ENCODE data around the gene METTL21A. TPM values are rescaled to one million over a fixed set of nuclear protein-coding genes. Genes with fewer than 3 reads are reported as not detected.

METTL21A gene
- total RNA-seq, 1 donor from 2014 or later = 23.8 TPM

DNA sequence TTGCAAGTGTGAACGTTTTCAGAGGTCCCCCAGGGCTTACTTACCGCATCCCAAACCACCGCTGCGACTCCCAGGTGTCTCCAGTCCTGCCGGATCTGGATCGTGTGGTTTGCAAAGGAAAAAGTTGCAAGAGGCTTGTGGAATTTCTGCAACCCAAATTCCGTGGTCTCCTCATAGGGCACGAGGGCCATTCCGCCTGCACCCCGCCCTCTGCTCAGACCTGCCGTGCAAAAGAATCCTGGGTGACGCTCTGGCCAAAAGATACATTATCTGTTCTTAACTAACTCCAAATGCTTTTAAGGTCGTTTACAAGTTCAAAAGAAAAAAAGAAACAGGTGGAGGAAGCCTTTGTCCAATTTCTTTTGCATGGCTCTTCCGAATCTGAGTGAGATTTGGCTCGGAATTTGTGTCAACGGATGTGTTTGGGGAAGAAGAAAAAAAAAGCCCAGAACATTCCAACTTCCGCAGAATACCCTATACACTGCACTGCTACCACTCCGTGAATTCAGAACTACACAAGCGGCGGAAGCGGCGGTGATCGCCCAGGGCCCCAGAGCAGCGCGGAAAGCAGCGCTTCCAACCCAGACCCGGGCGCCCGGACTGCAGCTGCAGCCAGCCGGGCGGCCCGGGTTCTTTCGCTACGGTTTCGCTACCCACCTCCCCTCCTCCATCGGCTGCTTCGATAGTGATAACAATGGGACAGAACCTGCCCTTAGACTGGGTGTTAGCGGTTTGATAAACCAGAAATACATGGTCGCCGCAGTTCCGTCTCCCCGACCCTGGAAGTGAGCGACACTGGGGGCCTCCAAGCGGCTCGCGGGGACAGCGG is 795 bp downstream of the METTL21A start:
- no peak for DNase-seq (ENCODE audit: low read depth, low spot score)

DNA sequence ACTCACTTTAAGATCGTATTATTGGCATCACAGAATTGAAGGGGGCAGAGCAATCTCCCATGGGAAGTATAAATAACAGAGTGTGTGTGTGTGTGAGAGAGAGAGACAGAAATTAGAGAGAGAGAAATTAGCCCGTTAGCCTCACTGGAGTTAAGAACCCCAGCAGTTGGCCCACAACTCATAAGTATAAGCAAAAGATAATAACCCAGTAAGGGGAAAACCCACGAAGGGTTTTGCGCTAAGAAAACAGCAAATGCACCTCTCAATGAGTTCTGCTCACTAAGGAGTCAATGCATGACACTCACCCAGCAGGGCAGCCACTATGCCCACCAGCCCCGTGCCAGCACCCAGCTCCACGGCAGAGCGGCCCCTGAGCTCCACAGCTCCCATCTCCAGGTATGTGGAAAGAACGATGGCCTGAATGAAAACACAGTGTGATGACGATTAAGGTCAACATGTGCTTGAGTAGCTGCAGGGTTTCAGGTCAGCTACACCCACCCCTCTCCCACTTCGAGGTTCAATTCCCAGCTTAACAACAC is 3.6 kb downstream of the METTL21A start:
- no peak for DNase-seq (ENCODE audit: low read depth, low spot score)

DNA sequence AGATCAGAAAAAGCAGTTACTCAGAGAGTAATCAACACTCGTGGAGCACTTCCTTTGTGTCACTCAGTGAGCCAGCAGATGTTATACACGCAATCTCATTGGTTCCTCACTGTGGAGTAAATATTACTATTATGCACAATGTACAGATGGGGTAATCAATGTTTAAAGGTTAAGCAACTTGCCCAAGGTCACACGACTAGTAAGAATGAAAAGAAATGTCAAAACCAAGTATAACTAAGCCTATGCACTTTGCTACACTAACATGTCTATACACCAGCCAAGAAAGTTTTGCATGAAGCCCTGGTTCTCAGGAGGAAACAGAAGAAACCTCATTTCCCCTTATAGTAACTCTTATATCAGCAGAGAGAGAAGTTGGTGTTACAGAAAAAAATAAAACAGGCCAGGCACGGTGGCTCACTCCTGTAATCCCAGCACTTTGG is 5.4 kb downstream of the METTL21A start:
- no peak for DNase-seq (ENCODE audit: low read depth, low spot score)

DNA sequence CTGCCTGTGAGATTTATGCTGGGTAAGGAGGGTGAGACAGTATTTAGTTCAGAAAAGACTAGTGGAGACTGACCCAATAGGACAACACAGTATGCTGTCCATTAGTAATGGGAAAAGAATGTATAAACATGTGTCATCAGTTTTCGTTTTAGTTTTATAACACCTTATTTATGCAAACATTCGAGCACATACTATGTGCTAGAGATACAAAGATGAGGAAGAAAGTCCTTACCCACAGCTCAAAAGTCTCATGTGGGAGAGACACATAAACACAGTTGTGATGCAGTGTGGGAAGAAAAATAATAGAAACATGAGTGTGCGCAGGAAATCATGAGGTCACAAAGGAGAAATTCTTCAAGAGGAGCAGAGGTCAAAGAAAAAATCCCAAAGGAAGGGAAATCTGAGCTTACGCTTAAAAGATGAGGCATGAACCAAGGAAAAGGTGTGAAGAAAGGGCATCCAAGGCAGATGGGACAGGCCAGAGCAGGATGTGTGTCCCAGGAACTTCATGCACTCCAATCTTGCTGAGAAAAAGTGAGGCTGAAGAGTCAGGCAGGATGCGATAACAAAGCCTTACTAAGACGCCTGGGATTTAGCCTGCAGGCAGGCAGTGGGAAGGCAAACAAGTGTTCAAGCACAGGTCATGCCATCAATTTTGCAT is 8.1 kb downstream of the METTL21A start:
- DNase-seq (ENCODE audit: low read depth, low spot score) = peak; percentile 84

DNA sequence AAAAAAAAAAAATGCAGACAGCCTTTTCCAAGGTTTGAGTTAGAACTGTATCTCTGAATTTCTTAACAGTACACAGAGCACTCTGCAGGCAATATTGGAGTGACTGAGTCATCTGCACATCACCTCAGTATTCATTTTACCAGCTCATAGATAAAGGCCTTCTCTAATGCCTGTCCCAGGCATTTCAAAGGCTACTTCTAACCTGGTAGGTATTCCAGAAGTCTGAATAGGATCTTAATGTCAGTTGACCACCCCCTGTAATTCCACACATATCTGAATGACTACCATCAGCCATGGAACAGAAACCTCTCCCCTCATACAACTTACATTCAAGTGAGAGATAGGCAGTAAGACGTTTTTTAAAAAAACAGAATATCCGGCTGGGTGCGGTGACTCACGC is 9.0 kb downstream of the METTL21A start:
- no peak for DNase-seq (ENCODE audit: low read depth, low spot score)

DNA sequence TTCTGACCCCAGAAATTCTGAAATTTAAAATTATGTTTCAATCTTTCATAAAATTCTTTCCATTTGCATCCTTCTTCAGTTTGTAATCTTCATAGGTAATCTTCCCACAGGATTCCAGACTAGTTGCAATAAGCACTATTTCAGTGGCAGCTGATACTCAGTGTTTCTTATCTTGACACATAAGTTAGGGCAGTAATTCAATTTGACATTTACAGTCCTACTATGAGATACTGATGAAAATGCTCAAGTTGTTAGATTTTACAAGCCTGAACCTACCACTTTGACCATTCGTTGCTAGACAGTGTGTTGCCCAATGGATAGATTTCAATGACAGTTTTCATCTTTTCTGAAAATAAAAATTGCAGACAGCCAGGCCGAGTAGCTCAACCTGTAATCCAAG is 10.4 kb downstream of the METTL21A start:
- DNase-seq (ENCODE audit: low read depth, low spot score) = no peak

DNA sequence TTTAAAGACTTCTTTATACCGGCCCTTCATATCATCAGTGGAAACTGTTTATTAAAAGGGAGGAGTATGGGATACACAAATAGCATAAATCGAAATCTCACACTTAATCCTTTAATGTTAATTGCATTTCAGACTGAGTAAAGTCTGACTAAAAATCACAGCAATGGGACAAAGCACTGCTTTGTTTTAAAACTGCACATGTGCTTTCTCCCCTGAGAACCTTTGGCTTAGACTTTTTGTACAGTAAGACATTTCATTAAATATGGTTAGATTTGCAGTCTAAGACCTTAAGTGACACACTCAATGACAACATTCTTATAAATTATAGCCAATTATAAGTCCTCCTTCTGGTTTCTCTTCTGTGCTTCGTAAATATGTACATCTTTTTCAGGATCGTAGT is 12.5 kb downstream of the METTL21A start:
- DNase-seq (ENCODE audit: low read depth, low spot score) = no peak

DNA sequence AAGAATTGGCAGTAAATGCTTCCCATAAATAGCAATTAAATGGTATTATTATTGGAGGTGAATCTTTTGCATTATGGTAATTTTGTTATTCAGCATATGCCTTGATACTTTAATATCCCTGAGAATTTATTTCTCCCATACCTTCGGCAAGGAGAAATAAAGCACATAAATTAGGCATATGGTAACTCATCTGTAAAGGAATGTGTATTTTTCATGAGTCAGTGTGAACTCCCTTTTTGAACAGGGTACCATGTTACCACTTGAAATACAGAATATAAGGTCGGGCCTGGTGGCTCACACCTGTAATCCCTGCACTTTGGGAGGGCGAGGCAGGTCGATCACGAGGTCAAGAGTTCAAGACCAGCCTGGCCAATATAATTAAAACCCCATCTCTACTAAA is 18.4 kb downstream of the METTL21A start:
- no peak for DNase-seq (ENCODE audit: low read depth, low spot score)

DNA sequence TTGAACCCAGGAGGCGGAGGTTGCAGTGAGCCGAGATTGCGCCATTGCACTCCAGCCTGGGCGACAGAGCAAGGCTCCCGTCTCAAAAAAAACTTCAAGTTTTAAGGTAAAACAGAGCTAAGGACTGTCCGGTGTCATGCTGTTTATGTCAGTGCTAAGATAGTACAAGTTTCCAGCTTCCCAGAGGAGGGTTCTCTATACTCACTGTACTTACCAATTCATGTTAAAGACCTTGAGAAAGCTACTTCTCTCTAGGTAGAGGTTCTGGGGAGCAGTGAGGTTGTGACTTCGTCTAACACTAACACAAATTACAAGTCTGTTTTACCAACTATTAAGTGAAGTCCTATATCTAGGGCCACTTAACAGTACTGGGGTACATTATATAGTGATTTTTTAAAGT is 18.8 kb downstream of the METTL21A start:
- DNase-seq (ENCODE audit: low read depth, low spot score) = no peak

DNA sequence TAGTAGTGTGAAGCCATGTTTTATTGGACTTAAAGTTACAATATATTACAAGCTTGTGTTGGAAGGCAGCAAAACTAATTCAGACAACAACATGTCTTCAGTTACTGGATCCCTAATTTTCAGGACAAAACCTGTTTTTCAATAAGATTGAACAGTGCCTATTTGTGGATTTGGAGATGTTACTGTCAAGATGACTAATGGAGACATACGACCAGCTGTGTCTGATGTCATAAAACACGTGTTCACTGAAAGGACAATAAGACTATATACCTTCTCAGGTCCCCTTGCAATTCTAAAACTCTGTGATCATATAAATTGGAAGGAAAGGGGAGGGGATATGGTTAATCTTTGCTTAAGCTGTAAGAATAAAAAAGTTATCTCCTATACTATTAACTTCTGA is 21.7 kb downstream of the METTL21A start:
- DNase-seq (ENCODE audit: low read depth, low spot score) = no peak

DNA sequence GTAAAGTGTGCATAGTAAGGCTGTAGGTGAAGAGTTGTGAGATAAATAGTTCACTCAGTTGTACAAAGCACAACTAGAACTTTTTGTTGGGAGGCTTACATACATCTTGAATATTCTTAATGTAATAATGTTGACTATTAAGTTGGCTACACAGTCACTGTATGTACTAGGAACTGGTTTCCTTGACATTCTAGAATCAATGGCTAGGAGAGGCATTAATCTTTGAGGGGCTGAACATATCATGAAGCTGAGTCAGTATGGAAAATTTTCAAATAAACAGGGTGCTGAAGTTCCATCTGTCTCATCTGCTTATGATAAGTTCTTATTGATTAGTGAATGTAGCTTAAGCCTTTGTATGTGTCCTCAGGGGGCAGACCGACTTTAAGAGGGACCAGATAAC is 23.4 kb downstream of the METTL21A start:
- no peak for DNase-seq (ENCODE audit: low read depth, low spot score)

DNA sequence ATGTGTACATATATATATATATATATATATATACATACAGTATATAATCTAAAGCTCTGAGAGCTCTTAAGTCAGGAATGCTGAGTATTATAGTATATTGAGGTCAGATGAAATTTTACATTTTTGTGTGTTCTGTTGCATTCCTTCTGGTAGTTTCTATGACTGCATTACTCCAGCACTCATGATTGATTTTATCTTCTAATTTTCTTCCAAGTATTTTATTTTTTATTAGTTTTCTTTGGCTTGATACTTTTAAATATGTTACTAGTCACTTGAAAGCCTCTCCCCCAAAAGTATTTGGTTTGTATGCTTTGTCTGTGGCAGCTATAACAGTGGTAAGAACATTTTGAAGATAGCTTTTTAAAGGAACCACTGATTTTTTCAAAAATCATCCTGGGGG is 25.0 kb downstream of the METTL21A start:
- no peak for DNase-seq (ENCODE audit: low read depth, low spot score)

DNA sequence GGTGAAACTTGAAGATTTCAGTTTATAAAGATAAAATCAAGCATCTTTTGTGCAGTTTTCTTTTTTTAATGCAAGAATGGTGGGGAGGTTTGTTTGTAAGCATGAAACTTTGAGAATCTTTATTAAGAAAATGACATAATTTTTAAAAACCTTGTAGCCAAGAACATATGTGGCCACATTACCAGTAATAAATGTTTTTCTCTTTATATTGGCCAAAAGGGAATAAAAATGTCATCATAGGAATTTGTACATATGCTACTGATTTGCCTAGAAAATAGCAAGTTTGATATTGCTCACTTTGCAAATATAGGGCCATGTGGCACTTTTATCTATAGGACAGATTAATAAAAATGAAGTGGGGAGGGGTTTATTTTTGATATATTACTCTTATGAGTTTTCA is 25.6 kb downstream of the METTL21A start:
- DNase-seq (ENCODE audit: low read depth, low spot score) = no peak

DNA sequence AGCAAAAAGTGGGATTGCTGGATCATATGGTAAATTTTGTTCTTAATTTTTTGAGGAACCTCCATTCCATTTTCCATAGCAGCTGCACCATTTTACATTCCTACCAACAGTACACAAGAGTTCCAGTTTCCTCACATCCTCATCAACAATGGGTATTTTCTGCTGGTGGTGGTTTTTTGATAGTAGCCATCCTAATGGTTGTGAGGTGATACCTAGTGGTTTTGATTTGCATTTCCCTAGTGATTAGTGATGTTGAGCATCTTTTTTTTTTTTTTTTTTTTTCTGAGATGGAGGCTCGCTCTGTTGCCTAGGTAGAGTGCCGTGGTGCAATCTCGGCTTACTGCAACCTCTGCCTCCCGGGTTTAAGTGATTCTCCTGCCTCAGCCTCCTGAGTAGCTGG is 30.5 kb downstream of the METTL21A start:
- no peak for DNase-seq (ENCODE audit: low read depth, low spot score)

DNA sequence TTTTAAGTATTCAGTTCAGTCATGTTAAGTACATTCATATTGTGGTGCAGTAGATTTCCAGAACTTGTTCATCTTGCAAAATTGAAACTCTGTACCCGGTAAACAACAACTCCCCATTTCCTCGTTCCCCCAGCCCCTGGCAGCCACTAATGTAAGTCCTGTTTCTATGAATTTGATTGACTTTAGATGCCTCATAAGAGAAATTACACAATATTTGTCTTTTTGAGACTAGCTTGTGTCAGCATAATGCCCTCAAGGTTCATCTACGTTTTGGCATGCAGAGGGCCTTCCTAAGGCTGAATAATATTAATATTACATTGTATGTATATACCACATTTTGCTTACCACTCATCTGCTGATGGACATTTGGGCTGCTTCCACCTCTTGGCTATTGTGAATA is 30.9 kb downstream of the METTL21A start:
- no peak for DNase-seq (ENCODE audit: low read depth, low spot score)

DNA sequence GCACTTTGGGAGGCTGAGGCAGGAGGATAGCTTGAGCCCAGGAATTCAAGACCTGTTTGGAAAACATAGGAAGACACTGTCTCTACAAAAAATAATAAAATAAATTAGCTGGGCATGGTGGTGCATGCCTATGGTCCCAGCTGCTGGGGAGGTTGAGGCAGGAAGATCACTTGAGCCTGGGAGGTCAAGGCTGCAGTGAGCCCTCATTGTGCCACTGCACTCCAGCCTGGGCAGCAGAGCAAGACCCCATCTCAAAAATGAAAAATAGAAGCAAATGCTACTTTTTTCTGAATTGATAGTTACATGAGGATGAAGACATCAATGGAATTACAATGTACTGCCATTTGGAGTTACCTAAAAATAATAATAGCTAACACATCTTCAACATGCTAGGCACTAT is 31.9 kb downstream of the METTL21A start:
- no peak for DNase-seq (ENCODE audit: low read depth, low spot score)

DNA sequence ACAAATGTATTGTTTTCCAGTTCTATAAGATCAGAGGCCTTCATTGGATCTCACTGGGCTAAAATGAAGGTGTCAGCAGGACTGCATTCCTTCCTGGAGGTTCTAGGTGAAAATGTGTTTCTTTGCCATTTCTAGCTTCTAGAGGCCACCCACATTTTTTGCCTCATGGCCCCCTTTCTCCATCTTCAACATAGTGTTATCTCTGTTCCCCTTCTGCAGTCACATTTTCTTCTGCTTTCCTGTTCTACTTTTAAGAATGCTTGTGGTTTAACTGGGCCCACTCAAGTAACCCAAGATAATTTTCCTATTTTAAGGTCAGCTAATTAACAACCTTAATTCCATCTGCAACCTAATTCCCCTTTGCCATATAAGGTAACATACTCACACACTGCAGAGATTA is 36.1 kb downstream of the METTL21A start:
- no peak for DNase-seq (ENCODE audit: low read depth, low spot score)

DNA sequence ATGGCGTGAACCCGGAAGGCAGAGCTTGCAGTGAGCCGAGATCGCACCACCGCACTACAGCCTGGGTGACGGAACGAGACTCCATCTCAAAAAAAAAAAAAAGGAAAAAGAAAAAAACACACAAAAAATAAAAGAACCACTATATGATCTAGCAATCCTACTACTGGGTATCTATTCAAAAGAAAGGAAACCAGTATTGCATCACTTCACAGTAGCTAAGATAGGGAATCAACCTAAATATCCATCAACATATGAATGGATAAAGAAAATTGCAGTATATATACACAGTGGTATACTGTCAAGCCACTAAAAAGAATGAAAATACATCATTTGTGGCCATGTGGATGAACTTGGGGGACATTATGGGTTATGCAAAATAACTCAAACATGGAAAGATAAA is 37.9 kb downstream of the METTL21A start:
- no peak for DNase-seq (ENCODE audit: low read depth, low spot score)

DNA sequence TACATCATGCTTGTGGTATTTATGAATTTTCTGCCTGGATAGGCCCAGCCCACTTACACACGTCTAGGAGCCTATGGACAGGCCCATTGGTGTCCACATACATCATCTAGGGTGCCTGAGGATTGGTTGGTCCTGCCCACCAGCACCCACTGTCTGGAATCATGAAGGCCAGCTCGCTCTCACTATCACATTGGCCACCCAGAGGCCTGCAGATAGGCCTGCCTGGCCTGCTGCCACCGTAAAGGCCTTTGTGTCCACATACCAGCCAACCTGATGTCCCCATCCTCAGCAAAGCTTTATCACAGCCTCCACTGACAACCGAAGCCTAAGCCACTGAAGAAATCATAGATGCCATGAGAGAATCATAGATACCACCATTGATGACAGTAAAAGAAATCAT is 40.2 kb downstream of the METTL21A start:
- DNase-seq (ENCODE audit: low read depth, low spot score) = no peak

DNA sequence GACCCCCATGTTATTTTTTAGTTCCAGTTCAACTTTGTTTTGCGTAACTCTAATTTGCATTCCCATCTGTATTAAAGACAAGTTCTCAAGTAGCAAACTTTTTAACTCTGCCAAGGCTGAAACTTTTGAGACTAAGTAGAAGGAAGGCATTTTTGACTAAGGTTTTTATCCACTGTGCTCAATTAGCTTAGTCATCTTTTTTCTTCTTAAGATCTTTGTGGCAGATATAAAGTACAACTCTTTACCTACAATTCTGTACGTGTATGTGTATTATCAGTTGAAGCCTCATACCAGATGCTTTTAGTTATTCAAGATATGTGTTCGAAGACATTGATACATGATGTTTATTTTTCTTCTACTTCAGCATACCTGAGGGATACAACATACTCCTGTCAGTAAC is 53.8 kb downstream of the METTL21A start:
- no peak for DNase-seq (ENCODE audit: low read depth, low spot score)

DNA sequence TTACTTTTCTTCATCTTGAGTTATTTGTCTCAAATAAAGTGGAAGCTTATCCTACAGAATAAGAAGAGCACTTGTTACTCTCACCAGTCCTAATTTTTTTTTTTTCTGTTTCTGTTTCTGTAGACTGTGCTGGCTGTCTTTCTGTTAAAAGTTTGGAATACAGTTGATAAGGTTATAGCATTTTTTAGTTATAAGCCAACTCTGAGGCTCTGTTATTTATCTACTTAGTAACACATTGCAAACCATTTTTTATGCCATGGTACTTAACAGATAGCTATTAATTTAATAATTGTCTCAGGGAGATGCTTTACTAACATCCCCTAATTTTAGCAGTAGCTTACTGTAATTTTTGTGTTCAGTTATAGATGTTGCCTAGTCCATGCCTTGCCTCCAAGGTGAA is 57.5 kb downstream of the METTL21A start:
- no peak for DNase-seq (ENCODE audit: low read depth, low spot score)

DNA sequence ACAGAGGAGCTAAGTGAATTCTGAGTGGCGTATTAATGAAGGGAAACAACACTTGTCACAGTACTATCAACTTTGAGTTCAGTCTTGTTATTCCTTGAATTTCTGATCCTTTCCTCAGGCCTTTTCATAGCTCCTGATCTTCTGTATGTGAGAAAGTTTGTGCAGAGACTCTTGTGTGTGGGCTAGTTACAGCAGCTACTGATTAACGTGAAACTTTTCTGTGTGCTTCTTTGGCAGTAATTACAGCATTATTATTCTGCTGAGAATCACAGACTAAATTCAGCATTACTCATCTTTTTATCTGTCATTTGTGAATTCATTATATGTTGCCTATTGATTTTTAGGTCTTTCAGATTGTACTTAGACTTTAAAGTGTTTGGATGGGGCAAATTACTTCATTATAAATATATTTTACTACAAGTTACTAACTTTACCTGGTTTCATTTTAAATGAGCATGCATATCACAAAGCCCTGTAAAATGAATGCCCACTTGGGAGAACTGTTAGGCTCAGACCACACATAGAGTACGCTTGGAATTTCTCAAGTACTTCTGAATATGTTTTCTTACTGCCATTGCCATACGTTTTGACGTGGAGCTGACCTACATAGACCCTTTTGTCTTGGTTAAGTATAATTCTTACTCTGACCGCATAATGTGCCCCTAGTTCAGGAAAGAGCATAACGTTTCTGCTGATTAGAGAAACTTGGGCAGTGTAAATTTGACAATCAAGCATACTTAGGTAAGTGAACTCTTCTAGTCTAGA is 59.3 kb downstream of the METTL21A start:
- DNase-seq (ENCODE audit: low read depth, low spot score) = no peak

Measured in pulmonary artery endothelial cell (primary cell).